Measurements from ENCODE around the gene CSNK1E. TPM values are rescaled to one million over a fixed set of nuclear protein-coding genes. Genes with fewer than 3 reads are reported as not detected.
A peak's percentile ranks its signal among the peaks of the same experiment; 100 is the strongest.

Gene CSNK1E
- total and polyA plus RNA-seq, 9 of the 15 experiments (the other 6 are each of a cell fraction or from before 2014, with no cell fraction given) = 2.7 to 70.0 (median 41.3) TPM

- TF ChIP-seq POLR2G (IDR thresholded peaks at IDR 0.05; ENCODE audit: low read depth, low read length) (peak; percentile 76), REST (IDR thresholded peaks at IDR 0.05; ENCODE audit: borderline replicate concordance) (no peak), REST (CRISPR knock-in tag; IDR thresholded peaks at IDR 0.05; ENCODE audit: low read depth) (no peak), MYC (IDR thresholded peaks at IDR 0.05; ENCODE audit: low read depth, low read length) (peak; percentile 16), MYC (CRISPR knock-in tag; IDR thresholded peaks at IDR 0.05; ENCODE audit: borderline replicate concordance, low read depth) (no peak), BCLAF1 (IDR thresholded peaks at IDR 0.05; ENCODE audit: borderline replicate concordance in 1 of 2, control insufficient read depth in 1 of 2, low read depth in 2 of 2, low read length in 1 of 2) (no peak), ATF3 (IDR thresholded peaks at IDR 0.05) (peak; percentile 72), ATF3 (CRISPR knock-in tag; conservative IDR thresholded peaks at IDR 0.05) (no peak), ATF7 (IDR thresholded peaks at IDR 0.05) (peak; percentile 91)
Observed at GRCh38 chr22:38317122-38317994, at the start of gene CSNK1E (continued).
